A549 (cell line): ENCODE measurements around the gene CYP4V2. TPM values are rescaled to one million over a fixed set of nuclear protein-coding genes. Genes with fewer than 3 reads are reported as not detected.

Source experiments
- ATAC-seq, 2 experiments: fragments of 200-7000 bp in 1 of 2; fragments of >200 bp in 1 of 2; cut with Nextera tagmentation in 1 of 2; cut with Tn5 transposase in 1 of 2; 3 replicates each; pipeline versions ENCODE4 v1.8.0 to v1.9.1; 2018 to 2020; ENCODE audit warnings: mild to moderate bottlenecking in 1 of 2, moderate library complexity in 1 of 2
- CTCF ChIA-PET: fragments of 300-600 bp; sonication (Branson Sonifier 250); formaldehyde crosslinking; extraction: SDS; loops from one replicate; lab custom pipeline; 2021; ENCODE audit warnings: antibody characterized with exemption, inconsistent platforms; lab: Yijun Ruan, JAX
- POLR2A ChIA-PET: fragments of 350-600 bp; formaldehyde crosslinking; extraction: SDS; loops from one replicate; lab custom pipeline; 2021; ENCODE audit warnings: antibody characterized with exemption, inconsistent platforms; lab: Yijun Ruan, JAX
- DNase-seq, 2 experiments: peaks; one replicate each; pipeline versions ENCODE4 v3.0.0 to v3.0.0-alpha.2; 2011 to 2016; ENCODE audit warnings: low read depth in 1 of 2, low spot score in 1 of 2
- FAIRE-seq: peaks from 2 replicates; lab custom pipeline; 2011; peaks lifted over from hg19 to GRCh38; lab: Jason Lieb, UNC
- H3K27ac ChIP-seq, 2 experiments: fragments of >200 bp; sonication (Bioruptor Twin); formaldehyde crosslinking; 3 replicates each; pipeline ENCODE4 v1.5.1; 2016 to 2017
- H3K4me1 ChIP-seq: fragments of >200 bp; sonication (Bioruptor Twin); formaldehyde crosslinking; 3 replicates; pipeline ENCODE4 v1.6.1; 2016
- H3K4me2 ChIP-seq: fragments of >200 bp; sonication (Bioruptor Twin); formaldehyde crosslinking; 3 replicates; pipeline ENCODE4 v1.6.1; 2016
- H3K4me3 ChIP-seq: fragments of >200 bp; sonication (Bioruptor Twin); formaldehyde crosslinking; 3 replicates; pipeline ENCODE4 v1.5.1; 2016
- H3K9me3 ChIP-seq: fragments of >200 bp; sonication (Bioruptor Twin); formaldehyde crosslinking; 3 replicates; pipeline ENCODE4 v1.6.1; 2016
- EHF ChIP-seq: fragments of 250-450 bp; sonication (Bioruptor Pico); IDR thresholded peaks from 2 replicates; pipeline ENCODE4 v1.5.0; 2020; ENCODE audit warnings: mild to moderate bottlenecking
- ESRRA ChIP-seq: fragments of 150-350 bp; IDR thresholded peaks from 2 replicates; pipeline ENCODE4 v1.6.1; 2014; ENCODE audit warnings: mild to moderate bottlenecking, low read length, borderline replicate concordance
- FOSL2 ChIP-seq, 2 experiments: fragments of 450-650 bp in 1 of 2; fragments of >200 bp in 1 of 2; sonication (Bioruptor Twin) in 1 of 2; formaldehyde crosslinking; IDR thresholded peaks; 2 replicates each; pipeline versions ENCODE4 v1.5.0 to v1.6.1; 2016 to 2020; ENCODE audit warnings: mild to moderate bottlenecking in 1 of 2, moderate library complexity in 1 of 2
- GATA3 ChIP-seq: IDR thresholded peaks from 2 replicates; pipeline ENCODE4 v1.6.1; 2012; ENCODE audit warnings: borderline replicate concordance
- HOXB13 ChIP-seq: fragments of 250-450 bp; sonication (Bioruptor Pico); IDR thresholded peaks from 2 replicates; pipeline ENCODE4 v1.5.0; 2020; ENCODE audit warnings: low read depth, mild to moderate bottlenecking, moderate library complexity
- HOXB5 ChIP-seq: fragments of 250-450 bp; sonication (Bioruptor Pico); IDR thresholded peaks from 2 replicates; pipeline ENCODE4 v1.5.0; 2020; ENCODE audit warnings: mild to moderate bottlenecking, moderate library complexity
- JUNB ChIP-seq: fragments of >200 bp; sonication (Bioruptor Twin); formaldehyde crosslinking; IDR thresholded peaks from 2 replicates; pipeline ENCODE4 v1.6.1; 2016
- KDM1A ChIP-seq: fragments of 200-600 bp; sonication (generic); IDR thresholded peaks from 2 replicates; pipeline ENCODE4 v1.6.1; 2016; ENCODE audit warnings: low read depth, mild to moderate bottlenecking
- POLR2A ChIP-seq: IDR thresholded peaks from 2 replicates; pipeline ENCODE4 v1.6.1; 2012; ENCODE audit warnings: mild to moderate bottlenecking, low read length
- RARB ChIP-seq: fragments of 250-450 bp; sonication (Bioruptor Pico); IDR thresholded peaks from 2 replicates; pipeline ENCODE4 v1.8.0; 2021; ENCODE audit warnings: mild to moderate bottlenecking, moderate library complexity
- SMC3 ChIP-seq: fragments of >200 bp; sonication (Bioruptor Twin); formaldehyde crosslinking; IDR thresholded peaks from 3 replicates; pipeline ENCODE4 v1.6.1; 2018; ENCODE audit warnings: inconsistent platforms
- SREBF2 ChIP-seq: fragments of 450-650 bp; IDR thresholded peaks from 2 replicates; pipeline ENCODE4 v1.6.1; 2014; ENCODE audit warnings: mild to moderate bottlenecking, moderate library complexity
- TP53 ChIP-seq: fragments of 250-450 bp; sonication (Bioruptor Pico); IDR thresholded peaks from 2 replicates; pipeline ENCODE4 v1.5.0; 2021; ENCODE audit warnings: mild to moderate bottlenecking, moderate library complexity
- ZFP36 ChIP-seq: fragments of 450-650 bp; IDR thresholded peaks from 2 replicates; pipeline ENCODE4 v1.6.1; 2014; ENCODE audit warnings: borderline replicate concordance; ENCODE audit not compliant: partially characterized antibody
- WGBS: methylation state at CpG from one replicate; pipeline ENCODE4 v1.1.6; 2017; ENCODE audit errors: missing lambda C conversion rate; 5-methylcytosine and 5-hydroxymethylcytosine counted together
- polyA plus RNA-seq, 4 experiments: library from polyadenylated mRNA; depleted of rRNA in 3 of 4; stranded (reverse); fragments of >200 nt; fragmentation: RNase III in 1 of 4; extraction: RNeasy Plus Mini Kit Qiagen cat#74134 plus additional on column Dnase treatment in 1 of 4; gene quantifications; 2 replicates in 3 of 4; 3 replicates in 1 of 4; pipeline ENCODE4 v1.2.3, GENCODE V29; 2011 to 2017
- TF ChIP-seq, protein P1 (sequence below): fragments of >200 bp; sonication (Bioruptor Twin); formaldehyde crosslinking; IDR thresholded peaks from 3 replicates; pipeline ENCODE4 v1.5.1; 2016
- TF ChIP-seq, protein P2 (sequence below): fragments of 250-450 bp; sonication (Bioruptor Pico); IDR thresholded peaks from 2 replicates; pipeline ENCODE4 v1.5.0; 2020; ENCODE audit warnings: low read depth, mild to moderate bottlenecking, moderate library complexity
- TF ChIP-seq, protein P3 (sequence below): fragments of >200 bp; sonication (Bioruptor Twin); formaldehyde crosslinking; IDR thresholded peaks from 2 replicates; pipeline ENCODE4 v1.6.1; 2016
- TF ChIP-seq, protein P4 (sequence below): fragments of 150-350 bp; IDR thresholded peaks from 2 replicates; pipeline ENCODE4 v1.6.1; 2014; ENCODE audit warnings: low read depth, mild to moderate bottlenecking, low read length

CYP4V2 gene
- polyA plus RNA-seq, 2 of the 4 experiments (the other 2 are of a cell fraction), result 3.0 to 5.0 TPM

DNA sequence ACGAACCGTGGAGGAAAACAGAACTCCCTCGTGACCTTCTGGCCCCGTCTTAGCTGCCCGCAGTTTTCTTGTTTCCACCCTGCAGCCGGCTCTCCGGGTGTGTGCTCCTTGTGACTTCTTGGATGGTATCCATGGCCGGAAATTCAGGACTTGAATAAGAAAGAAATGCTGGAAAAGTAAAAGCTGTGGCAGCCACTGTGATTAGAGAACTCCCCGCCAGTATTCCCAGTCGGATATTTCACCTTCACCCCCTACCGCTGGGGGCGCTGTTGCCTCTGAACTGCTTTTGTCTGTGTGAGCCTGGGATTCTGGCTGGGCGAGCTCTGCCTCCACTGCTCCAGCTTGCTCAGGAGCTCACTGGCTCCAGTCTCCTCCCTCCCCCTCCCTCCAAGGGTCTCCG, 41.5 kb upstream of the CYP4V2 start:
- WGBS, result 74% methylated on average over 10 of the region's 14 CpGs
- ChIA-PET POLR2A (no interaction called here), CTCF (interaction anchor here (1.1 to 1.8 kb wide), 3 partner anchors 9 to 40 kb away, joined by 3 to 6 read pairs (median 5); no protein-coding TSS in a partner anchor)
- DNase-seq, result peak in 1 of 2 experiments; percentile 53
- no peak overlapping the region for H3K27ac ChIP-seq
- no peak overlapping the region for H3K4me3 ChIP-seq
- H3K4me2 ChIP-seq, result no peak overlapping the region
- peaks cover 11% of the 10 kb centered on the region; the same call in 2 of the 3 replicates for H3K4me1 ChIP-seq
- no peak for TF ChIP-seq HOXB13 (CRISPR knock-in tag)
- TF ChIP-seq POLR2A, result no peak
- no peak for TF ChIP-seq HOXB5 (CRISPR knock-in tag)
- TF ChIP-seq, protein P1, sequence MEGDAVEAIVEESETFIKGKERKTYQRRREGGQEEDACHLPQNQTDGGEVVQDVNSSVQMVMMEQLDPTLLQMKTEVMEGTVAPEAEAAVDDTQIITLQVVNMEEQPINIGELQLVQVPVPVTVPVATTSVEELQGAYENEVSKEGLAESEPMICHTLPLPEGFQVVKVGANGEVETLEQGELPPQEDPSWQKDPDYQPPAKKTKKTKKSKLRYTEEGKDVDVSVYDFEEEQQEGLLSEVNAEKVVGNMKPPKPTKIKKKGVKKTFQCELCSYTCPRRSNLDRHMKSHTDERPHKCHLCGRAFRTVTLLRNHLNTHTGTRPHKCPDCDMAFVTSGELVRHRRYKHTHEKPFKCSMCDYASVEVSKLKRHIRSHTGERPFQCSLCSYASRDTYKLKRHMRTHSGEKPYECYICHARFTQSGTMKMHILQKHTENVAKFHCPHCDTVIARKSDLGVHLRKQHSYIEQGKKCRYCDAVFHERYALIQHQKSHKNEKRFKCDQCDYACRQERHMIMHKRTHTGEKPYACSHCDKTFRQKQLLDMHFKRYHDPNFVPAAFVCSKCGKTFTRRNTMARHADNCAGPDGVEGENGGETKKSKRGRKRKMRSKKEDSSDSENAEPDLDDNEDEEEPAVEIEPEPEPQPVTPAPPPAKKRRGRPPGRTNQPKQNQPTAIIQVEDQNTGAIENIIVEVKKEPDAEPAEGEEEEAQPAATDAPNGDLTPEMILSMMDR, result 0 out of 3 replicates have a peak, but pooled peaks have one; percentile 11
- TF ChIP-seq EHF (CRISPR knock-in tag), result no peak
- no peak for TF ChIP-seq GATA3
- TF ChIP-seq, protein P2, sequence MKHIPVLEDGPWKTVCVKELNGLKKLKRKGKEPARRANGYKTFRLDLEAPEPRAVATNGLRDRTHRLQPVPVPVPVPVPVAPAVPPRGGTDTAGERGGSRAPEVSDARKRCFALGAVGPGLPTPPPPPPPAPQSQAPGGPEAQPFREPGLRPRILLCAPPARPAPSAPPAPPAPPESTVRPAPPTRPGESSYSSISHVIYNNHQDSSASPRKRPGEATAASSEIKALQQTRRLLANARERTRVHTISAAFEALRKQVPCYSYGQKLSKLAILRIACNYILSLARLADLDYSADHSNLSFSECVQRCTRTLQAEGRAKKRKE, result no peak
- ATAC-seq, result peak in 1 of 2 experiments; percentile 77; a peak in 3 of 6 replicates
- FAIRE-seq, result no peak
- no peaks in the 10 kb centered on the region for H3K9me3 ChIP-seq

DNA sequence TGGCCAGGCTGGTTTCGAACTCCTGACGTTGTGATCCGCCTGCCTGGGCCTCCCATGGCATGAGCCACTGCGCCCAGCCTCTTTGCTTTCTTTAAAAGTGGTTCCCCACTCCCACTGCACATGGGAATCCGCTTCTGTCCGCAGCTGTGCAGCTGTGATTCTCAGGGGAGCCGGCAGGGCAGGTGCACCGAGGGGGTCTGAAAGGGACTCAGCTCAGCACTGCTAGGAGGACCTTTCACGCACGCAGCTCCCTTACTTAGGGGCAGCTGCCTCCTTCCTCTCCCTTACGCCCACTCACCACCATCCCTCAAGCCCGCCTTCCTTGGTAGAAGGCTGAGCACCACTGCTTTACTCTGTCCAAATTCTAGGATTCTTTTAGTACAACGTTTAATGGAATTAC, 40.4 kb upstream of the CYP4V2 start:
- POLR2A ChIA-PET, result no interaction called here
- CTCF ChIA-PET, result interaction anchor here (1.0 to 1.8 kb wide), 3 partner anchors 8 to 553 kb away, joined by 3 to 6 read pairs (median 3); no protein-coding TSS in a partner anchor
- H3K27ac ChIP-seq, result no peak overlapping the region
- FAIRE-seq (no peak), ATAC-seq (no peak), DNase-seq (no peak)
- H3K4me3 ChIP-seq, result no peak overlapping the region
- H3K4me1 ChIP-seq, result peaks cover 11% of the 10 kb centered on the region; the same call in 2 of the 3 replicates
- H3K9me3 ChIP-seq, result no peaks in the 10 kb centered on the region
- H3K4me2 ChIP-seq, result no peak overlapping the region
- TF ChIP-seq, protein P2, result no peak
- TF ChIP-seq SMC3, result no peak
- TF ChIP-seq SREBF2, result no peak
- no peak for TF ChIP-seq RARB (CRISPR knock-in tag)
- no peak for TF ChIP-seq TP53 (CRISPR knock-in tag)
- no peak for TF ChIP-seq KDM1A
- TF ChIP-seq, protein P3, sequence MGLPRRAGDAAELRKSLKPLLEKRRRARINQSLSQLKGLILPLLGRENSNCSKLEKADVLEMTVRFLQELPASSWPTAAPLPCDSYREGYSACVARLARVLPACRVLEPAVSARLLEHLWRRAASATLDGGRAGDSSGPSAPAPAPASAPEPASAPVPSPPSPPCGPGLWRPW, result no peak
- TF ChIP-seq ESRRA, result no peak
- TF ChIP-seq, protein P4, sequence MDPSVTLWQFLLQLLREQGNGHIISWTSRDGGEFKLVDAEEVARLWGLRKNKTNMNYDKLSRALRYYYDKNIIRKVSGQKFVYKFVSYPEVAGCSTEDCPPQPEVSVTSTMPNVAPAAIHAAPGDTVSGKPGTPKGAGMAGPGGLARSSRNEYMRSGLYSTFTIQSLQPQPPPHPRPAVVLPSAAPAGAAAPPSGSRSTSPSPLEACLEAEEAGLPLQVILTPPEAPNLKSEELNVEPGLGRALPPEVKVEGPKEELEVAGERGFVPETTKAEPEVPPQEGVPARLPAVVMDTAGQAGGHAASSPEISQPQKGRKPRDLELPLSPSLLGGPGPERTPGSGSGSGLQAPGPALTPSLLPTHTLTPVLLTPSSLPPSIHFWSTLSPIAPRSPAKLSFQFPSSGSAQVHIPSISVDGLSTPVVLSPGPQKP, result no peak
- no peak for TF ChIP-seq JUNB
- no peak for TF ChIP-seq HOXB5 (CRISPR knock-in tag)
- TF ChIP-seq, protein P1, result no peak
- TF ChIP-seq FOSL2 (IDR thresholded peaks at IDR 0.05), result no peak
- no peak for TF ChIP-seq FOSL2 (CRISPR knock-in tag; IDR thresholded peaks at IDR 0.05)
- no peak for TF ChIP-seq ZFP36
- 87% methylated on average over 13 of the region's 13 CpGs for WGBS
